Stimulated activated naive B cell treated with anti-CD40 and anti-IgM and Interleukin-4, amounts not matched to agents 10 μg/mL and 1 μg/mL and 100 μg/mL, for 72 hours (primary cell): ENCODE results near the gene IKZF3.
"Not testable (repeated sequence)": the region's sequence is repeated elsewhere in the genome, so short reads cannot be mapped to it uniquely, and the experiment has no call there.

Experiments
- ATAC-seq, 2 donors: fragments of 150-1000 bp; cut with Tn5 transposase; replicated peaks; 2 replicates each; pipeline ENCODE4 v1.10.0; 2021; ENCODE audit warnings: moderate library complexity in 1 of 2
- DNase-seq: peaks from one replicate; pipeline ENCODE4 v3.0.0; 2021
- H3K27ac Mint-ChIP-seq: one replicate; pipeline ENCODE4 v1.8.0; 2022; ENCODE audit warnings: mild to moderate bottlenecking, mixed read lengths
- H3K27me3 Mint-ChIP-seq, 2 donors: one replicate each; pipeline ENCODE4 v1.8.0; 2022; ENCODE audit warnings: mixed read lengths in 2 of 2
- H3K36me3 Mint-ChIP-seq, 2 donors: one replicate each; pipeline ENCODE4 v1.8.0; 2022; ENCODE audit warnings: mixed read lengths in 2 of 2, mild to moderate bottlenecking in 1 of 2
- H3K4me1 Mint-ChIP-seq, 2 donors: one replicate each; pipeline ENCODE4 v1.8.0; 2022; ENCODE audit warnings: mixed read lengths in 2 of 2, mild to moderate bottlenecking in 1 of 2
- H3K4me3 Mint-ChIP-seq, 2 donors: one replicate each; pipeline ENCODE4 v1.8.0; 2022; ENCODE audit warnings: mild to moderate bottlenecking in 2 of 2, mixed read lengths in 2 of 2, moderate library complexity in 1 of 2
- H3K9me3 Mint-ChIP-seq, 2 donors: one replicate each; pipeline ENCODE4 v1.8.0; 2022; ENCODE audit warnings: mixed read lengths in 2 of 2, mild to moderate bottlenecking in 1 of 2

IKZF3 gene

DNA sequence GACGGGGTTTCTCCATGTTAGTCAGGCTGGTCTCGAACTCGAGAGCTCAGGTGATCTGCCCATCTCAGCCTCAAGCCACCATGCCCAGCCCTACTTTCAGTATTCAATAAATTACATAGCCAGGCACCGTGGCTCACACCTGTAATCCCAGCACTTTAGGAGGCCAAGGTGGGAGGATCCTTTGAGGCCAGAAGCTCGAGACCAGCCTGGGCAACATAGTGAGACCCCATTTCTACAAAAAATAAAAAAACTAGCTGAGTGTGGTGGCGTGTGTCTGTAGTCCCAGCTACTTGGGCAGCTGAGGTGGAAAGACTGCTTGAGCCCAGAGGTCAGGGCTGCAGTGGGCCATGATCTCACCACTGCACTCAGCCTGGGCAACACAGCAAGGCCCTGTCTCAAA lies 142.0 kb downstream of the IKZF3 start:
- no peak overlapping the region for H3K27ac Mint-ChIP-seq
- no peaks in the 10 kb centered on the region for H3K9me3 Mint-ChIP-seq
- no peaks in the 10 kb centered on the region for H3K27me3 Mint-ChIP-seq
- H3K4me3 Mint-ChIP-seq, result no peak overlapping the region
- no peak for DNase-seq
- peaks cover 13 to 22% of the 10 kb centered on the region in 2 donors for H3K4me1 Mint-ChIP-seq
- H3K36me3 Mint-ChIP-seq, result peaks cover 25 to 26% of the 10 kb centered on the region in 2 donors
- ATAC-seq, result no peak

DNA sequence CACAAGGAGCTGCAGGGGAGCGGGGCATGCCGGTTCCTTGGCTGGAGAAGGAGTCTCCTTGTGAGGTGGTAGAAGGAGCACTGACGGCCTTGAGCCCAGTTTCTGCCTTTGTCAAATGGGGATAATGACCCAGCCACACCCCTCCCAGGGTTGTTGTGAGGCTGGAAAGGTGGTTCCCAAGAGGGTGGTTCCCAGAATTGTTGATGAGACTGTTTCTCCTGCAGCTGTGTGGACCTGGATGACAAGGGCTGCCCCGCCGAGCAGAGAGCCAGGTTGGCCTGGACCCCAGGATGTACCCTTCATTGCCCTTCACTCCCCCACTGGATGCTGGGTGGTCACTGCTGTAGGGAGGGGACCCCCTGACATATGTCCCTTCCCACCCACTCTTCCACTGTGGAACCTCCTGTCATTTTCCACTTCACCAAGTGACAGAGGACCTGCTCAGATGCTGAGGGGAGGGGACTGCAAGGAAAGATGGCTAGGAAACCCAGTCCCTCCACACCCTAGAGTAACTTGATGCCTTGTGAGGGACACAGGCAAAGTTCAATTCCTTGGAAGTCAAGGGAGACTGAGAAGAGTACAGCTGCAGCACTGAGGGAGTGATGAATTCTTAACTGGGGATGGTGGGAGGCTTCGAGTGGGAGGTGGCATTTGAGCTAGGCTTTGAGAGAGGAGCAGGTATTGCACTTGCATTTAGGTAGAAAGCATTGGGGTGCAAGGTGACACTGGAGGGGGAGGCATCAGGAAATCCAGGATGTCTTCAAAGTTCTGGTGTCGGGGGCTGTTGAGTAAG lies 144.4 kb downstream of the IKZF3 start:
- H3K9me3 Mint-ChIP-seq, result no peaks in the 10 kb centered on the region
- peaks cover 5 to 7% of the 10 kb centered on the region in 2 donors for H3K4me1 Mint-ChIP-seq
- ATAC-seq, result no peak
- H3K27ac Mint-ChIP-seq, result no peak overlapping the region
- H3K4me3 Mint-ChIP-seq, result no peak overlapping the region
- no peak for DNase-seq
- no peaks in the 10 kb centered on the region for H3K27me3 Mint-ChIP-seq
- H3K36me3 Mint-ChIP-seq, result peaks cover 5 to 9% of the 10 kb centered on the region in 2 donors

DNA sequence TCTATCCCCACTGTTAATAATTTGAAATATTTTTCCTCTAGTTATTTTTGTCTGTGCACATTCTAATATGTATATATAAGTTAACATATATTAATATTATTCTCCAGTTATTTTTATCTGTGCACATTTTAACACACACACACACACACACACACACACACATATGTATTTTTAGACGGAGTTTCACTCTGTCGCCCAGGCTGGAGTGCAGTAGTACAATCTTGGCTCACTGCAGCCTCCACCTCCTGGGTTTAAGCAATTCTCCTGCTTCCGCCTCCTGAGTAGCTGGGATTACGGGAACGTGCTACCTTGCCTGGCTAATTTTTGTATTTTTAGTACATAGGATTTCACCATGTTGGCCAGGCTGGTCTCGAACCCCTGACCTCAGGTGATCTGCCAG lies 146.5 kb downstream of the IKZF3 start:
- H3K36me3 Mint-ChIP-seq, result no peaks in the 10 kb centered on the region
- no peaks in the 10 kb centered on the region for H3K9me3 Mint-ChIP-seq
- peaks cover 4 to 5% of the 10 kb centered on the region in 2 donors for H3K4me1 Mint-ChIP-seq
- DNase-seq (no peak), ATAC-seq (no peak)
- no peaks in the 10 kb centered on the region for H3K27me3 Mint-ChIP-seq
- H3K27ac Mint-ChIP-seq, result no peak overlapping the region
- H3K4me3 Mint-ChIP-seq, result no peak overlapping the region

DNA sequence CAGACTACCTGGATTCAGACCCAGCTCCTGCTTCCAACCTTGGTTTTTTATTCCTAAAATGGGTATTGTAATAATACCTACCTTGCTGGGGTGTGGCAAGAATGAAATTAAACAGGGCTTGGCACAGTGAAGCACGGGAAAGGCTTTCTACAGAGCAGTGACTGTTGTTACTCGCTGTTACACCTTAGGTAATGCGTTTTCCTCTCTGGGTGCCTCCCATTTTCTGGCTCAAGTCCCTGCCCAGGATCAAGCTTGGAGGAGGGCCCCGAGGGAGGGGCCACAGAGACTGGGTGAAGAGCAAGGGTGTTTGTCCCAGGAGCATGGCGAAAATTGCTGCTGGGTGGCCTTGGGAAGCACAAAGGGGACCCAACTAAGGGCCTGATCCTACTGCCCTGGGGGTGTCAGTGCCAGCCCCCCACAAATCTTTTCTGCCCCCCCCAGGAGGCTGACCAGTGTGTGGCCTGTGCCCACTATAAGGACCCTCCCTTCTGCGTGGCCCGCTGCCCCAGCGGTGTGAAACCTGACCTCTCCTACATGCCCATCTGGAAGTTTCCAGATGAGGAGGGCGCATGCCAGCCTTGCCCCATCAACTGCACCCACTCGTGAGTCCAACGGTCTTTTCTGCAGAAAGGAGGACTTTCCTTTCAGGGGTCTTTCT lies 147.1 kb downstream of the IKZF3 start:
- H3K27me3 Mint-ChIP-seq, result no peaks in the 10 kb centered on the region
- H3K9me3 Mint-ChIP-seq, result no peaks in the 10 kb centered on the region
- H3K36me3 Mint-ChIP-seq, result peaks cover 0 to 3% of the 10 kb centered on the region in 2 donors
- peaks cover 4 to 5% of the 10 kb centered on the region in 2 donors for H3K4me1 Mint-ChIP-seq
- H3K4me3 Mint-ChIP-seq, result no peak overlapping the region
- no peak overlapping the region for H3K27ac Mint-ChIP-seq
- DNase-seq, result no peak
- ATAC-seq, result no peak

DNA sequence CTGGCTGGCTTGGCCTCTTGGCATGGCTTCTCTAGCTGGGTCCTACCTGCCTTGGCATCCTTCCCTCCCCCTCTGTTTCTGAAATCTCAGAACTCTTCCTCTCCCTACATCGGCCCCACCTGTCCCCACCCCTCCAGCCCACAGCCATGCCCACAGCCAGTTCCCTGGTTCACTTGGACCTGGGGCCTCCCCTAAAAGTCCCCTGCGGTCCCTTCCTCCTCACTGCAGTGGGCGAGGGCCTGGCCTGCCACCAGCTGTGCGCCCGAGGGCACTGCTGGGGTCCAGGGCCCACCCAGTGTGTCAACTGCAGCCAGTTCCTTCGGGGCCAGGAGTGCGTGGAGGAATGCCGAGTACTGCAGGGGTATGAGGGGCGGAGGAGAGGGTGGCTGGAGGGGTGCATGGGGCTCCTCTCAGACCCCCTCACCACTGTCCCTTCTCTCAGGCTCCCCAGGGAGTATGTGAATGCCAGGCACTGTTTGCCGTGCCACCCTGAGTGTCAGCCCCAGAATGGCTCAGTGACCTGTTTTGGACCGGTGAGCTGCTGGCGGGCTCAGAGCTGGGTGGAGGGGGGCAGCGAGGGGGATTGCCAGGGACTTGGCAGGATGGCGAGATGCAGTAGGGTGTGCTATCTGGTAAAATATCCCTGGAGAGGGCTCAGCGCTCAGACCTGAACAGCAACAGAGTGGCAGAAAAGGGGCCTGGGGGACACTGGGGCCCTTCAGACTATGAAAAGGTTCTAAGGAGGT lies 147.9 kb downstream of the IKZF3 start:
- DNase-seq (no peak), ATAC-seq (no peak)
- peaks cover 5 to 7% of the 10 kb centered on the region in 2 donors for H3K4me1 Mint-ChIP-seq
- no peak overlapping the region for H3K27ac Mint-ChIP-seq
- H3K4me3 Mint-ChIP-seq, result no peak overlapping the region
- H3K9me3 Mint-ChIP-seq, result no peaks in the 10 kb centered on the region
- H3K36me3 Mint-ChIP-seq, result peaks cover 0 to 7% of the 10 kb centered on the region in 2 donors
- no peaks in the 10 kb centered on the region for H3K27me3 Mint-ChIP-seq

DNA sequence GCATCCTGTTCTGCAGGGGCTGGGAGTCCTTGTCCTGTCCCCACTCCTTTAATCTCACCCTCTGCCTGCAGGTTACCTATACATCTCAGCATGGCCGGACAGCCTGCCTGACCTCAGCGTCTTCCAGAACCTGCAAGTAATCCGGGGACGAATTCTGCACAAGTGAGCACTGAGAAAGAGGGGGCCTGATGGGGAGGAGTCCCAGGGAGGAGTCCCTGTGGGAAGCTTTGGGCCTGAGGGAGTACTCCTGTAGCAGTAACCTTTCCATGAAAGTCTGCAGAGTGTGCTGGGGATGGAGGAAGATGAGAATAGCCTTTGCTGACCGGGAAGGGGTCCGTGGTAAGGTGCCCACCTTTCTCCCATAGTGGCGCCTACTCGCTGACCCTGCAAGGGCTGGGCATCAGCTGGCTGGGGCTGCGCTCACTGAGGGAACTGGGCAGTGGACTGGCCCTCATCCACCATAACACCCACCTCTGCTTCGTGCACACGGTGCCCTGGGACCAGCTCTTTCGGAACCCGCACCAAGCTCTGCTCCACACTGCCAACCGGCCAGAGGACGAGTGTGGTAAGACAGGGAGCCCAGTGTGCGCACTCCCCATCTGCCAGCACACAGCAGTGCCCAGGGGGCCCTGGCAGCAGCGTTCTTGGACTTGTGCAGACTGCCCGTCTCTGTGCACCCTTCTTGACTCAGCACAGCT lies 148.6 kb downstream of the IKZF3 start:
- ATAC-seq (no peak), DNase-seq (no peak)
- Mint-ChIP-seq H3K36me3 (peaks cover 0 to 7% of the 10 kb centered on the region in 2 donors), H3K9me3 (no peaks in the 10 kb centered on the region), H3K4me1 (peaks cover 5 to 7% of the 10 kb centered on the region in 2 donors), H3K27me3 (no peaks in the 10 kb centered on the region), H3K4me3 (no peak overlapping the region), H3K27ac (no peak overlapping the region)

- no peaks in the 10 kb centered on the region for H3K9me3 Mint-ChIP-seq
- H3K27ac Mint-ChIP-seq, result no peak overlapping the region
- DNase-seq (no peak), ATAC-seq (no peak)
- H3K4me3 Mint-ChIP-seq, result no peak overlapping the region
- H3K27me3 Mint-ChIP-seq, result no peaks in the 10 kb centered on the region
- peaks cover 0 to 11% of the 10 kb centered on the region in 2 donors for H3K36me3 Mint-ChIP-seq
- peaks cover 5 to 7% of the 10 kb centered on the region in 2 donors for H3K4me1 Mint-ChIP-seq
Measured at GRCh38 chr17:39714234-39714633, 149.9 kb downstream of the IKZF3 start.

GRCh38 chr17:39711851-39712250 lies 152.3 kb downstream of the IKZF3 start:
- Mint-ChIP-seq H3K27ac (no peak overlapping the region), H3K4me3 (no peak overlapping the region), H3K4me1 (peaks cover 14 to 19% of the 10 kb centered on the region in 2 donors), H3K36me3 (peaks cover 0 to 11% of the 10 kb centered on the region in 2 donors), H3K9me3 (no peaks in the 10 kb centered on the region), H3K27me3 (no peaks in the 10 kb centered on the region)
- DNase-seq (no peak), ATAC-seq (no peak)

DNA sequence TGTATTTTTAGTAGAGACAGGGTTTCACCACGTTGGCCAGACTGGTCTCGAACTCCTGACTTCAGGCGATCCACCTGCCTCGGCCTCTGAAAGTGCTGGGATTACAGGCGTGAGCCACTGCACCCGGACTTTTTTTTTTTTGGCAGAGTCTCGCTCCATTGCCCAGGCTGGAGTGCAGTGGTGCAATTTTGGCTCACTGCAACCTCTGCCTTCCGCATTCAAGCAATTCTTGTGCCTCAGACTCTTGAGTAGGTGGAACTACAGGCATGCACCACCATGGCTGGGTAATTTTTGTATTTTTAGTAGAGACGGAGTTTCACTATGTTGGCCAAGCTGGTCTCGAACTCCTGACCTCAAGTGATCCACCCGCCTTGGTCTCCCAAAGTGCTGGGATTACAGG lies 153.0 kb downstream of the IKZF3 start:
- H3K36me3 Mint-ChIP-seq, result peaks cover 0 to 11% of the 10 kb centered on the region in 2 donors
- not testable (repeated sequence) for H3K4me3 Mint-ChIP-seq, H3K9me3 Mint-ChIP-seq, DNase-seq, H3K27ac Mint-ChIP-seq, ATAC-seq, H3K27me3 Mint-ChIP-seq
- peaks cover 16 to 21% of the 10 kb centered on the region in 2 donors for H3K4me1 Mint-ChIP-seq

GRCh38 chr17:39709998-39710964 lies 153.8 kb downstream of the IKZF3 start:
- no peak for ATAC-seq
- H3K27me3 Mint-ChIP-seq, result no peaks in the 10 kb centered on the region
- no peaks in the 10 kb centered on the region for H3K9me3 Mint-ChIP-seq
- H3K4me1 Mint-ChIP-seq, result peaks cover 16 to 21% of the 10 kb centered on the region in 2 donors
- peaks cover 0 to 11% of the 10 kb centered on the region in 2 donors for H3K36me3 Mint-ChIP-seq
- no peak for DNase-seq
- H3K4me3 Mint-ChIP-seq, result no peak overlapping the region
- H3K27ac Mint-ChIP-seq, result no peak overlapping the region

GRCh38 chr17:39709319-39709997 lies 154.7 kb downstream of the IKZF3 start:
- Mint-ChIP-seq H3K9me3 (no peaks in the 10 kb centered on the region), H3K4me3 (peak overlapping the region in 1 of 2 donors; percentile 20), H3K4me1 (peaks cover 16 to 21% of the 10 kb centered on the region in 2 donors), H3K27me3 (no peaks in the 10 kb centered on the region), H3K27ac (peak overlapping the region; percentile 52), H3K36me3 (peaks cover 0 to 11% of the 10 kb centered on the region in 2 donors)
- no peak for ATAC-seq
- DNase-seq, result no peak
